GM19455 (cell line): Measurements from ENCODE around the gene ITPKB.
"Not testable (repeated sequence)": the region's sequence is repeated elsewhere in the genome, so short reads cannot be mapped to it uniquely, and the experiment has no call there.

Source experiments
- ATAC-seq: cut with Tn5 transposase; IDR thresholded peaks from one replicate; pipeline ENCODE4 v1.9.1; 2021; ENCODE audit not compliant: unreplicated experiment

The ITPKB gene

GRCh38 chr1:226732856-226733291 is 6.2 kb downstream of the ITPKB start:
- no peak for ATAC-seq

DNA sequence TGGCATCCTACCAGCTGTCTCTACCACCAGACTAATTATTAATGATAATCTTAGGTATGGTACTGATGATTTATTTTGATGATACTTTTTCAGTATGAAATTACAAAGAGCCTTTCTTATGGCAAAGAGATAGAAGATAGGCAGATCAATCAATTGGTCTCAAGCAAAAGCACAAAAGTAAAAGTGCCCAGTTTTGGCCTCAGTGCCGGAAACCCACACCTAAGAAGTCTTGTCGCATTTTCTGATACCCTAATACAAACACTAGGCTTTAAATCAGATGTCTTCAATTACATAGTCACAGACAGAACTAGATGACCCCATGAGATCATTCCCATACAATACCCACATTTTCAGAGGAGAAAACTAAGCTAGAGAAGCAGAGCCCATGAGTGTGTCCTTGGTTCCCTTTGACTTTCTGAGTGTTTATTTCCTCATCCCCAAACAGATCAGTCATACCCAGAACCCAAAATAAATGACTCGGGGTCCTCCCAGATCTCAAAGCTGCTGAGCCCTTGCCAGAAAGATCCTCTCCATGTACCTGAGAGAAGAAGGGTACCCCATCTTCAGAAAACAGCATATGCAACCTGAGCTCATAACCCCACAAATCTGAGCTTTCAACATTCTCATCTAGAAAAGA is 7.7 kb downstream of the ITPKB start:
- ATAC-seq = no peak

GRCh38 chr1:226730836-226731235 is 8.2 kb downstream of the ITPKB start:
- ATAC-seq = no peak

GRCh38 chr1:226730071-226730470 is 9.0 kb downstream of the ITPKB start:
- no peak for ATAC-seq

DNA sequence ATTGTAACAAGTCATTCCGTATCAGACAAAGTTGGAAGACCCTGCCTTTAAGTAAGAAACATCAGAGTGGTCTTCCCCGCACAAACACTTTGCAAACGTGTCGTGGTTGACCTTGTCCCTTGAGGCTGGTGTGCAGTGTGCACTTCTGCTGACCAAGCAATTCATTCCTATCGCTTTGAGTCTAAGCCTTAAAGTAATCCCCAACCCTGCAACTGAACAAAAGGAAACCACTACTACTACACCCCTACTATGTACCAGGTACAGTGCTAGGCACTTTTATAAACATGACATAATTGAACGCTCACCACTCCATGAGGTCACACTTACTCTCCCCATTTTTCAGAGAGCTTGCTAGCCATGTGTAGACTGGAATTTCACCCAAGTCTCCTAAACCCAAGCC is 10.6 kb downstream of the ITPKB start:
- ATAC-seq = no peak

GRCh38 chr1:226725897-226726267 is 13.2 kb downstream of the ITPKB start:
- ATAC-seq = no peak

DNA sequence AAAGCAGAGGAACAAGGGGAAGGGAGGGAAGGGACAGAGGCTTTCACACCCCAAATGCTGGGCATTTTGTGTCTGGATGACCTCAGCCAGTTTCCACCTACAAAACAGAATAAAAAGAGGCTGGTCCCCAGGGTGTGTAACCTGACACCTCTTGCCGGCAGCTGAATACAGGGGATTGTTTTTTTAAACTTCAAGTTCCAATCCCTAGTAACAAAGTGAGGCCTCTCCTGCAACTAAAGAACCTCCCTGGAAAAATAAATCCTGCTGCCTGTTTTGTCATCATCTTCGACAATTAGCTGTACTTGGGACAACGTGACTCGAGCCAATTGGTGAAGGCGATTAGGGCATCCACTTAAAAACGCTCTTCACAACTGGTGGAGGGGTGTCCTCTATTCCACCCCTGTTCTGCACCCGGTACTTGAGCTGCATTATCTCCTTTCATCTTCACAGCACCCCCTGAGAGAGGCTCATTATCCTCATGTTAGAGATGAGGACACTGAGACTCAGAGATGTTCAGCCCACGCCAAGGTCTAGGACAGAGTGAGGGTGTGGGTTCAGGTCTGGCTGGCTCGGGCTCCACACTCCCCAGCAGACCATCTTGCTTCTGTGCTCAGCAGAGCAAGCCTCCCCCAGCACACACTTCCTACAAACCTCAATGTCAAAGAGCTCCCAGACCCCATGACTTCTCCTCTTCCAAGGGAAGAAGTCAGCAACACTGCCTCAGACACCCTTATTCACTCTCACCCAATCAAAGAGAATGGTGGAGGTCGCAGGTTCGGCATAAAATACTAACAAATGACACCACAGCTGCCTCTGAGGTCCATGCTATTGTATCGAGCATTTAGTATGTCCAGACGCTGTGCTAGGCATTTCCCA is 15.2 kb downstream of the ITPKB start:
- no peak for ATAC-seq

DNA sequence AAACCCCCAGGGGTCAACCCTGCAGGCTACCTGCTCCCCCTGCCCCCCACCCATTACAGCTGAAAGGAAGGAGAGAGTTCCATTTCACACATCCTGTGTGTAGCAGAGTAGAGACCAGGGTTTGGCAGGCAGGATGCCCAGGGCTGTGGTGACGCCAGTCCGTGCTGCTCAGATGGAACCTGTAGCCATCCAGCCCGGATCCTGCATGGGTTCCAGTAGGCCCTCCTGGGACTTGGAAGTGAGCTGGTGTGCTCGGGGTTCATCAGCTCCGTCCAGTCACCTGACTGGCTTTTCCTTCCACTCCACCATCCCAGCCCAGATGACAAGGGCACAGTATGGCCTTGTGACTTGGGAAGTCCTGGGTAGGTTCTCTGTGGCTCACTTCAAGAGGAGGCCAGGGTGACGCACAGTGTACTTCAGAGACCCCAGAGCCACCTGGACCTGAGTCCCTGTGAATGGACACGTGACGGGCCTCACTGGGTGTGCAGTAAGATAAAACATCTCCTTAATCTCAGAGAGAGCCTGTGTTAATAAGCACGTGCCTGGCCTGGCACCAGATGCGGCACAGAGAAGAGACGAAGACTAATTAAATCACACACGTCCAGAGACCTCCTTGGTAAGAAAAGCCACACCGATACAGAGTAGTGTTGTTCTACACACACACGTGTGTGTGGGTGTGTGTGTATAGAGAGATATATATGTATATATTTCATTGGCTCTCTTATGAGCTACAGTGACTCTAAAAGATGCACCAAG is 16.0 kb downstream of the ITPKB start:
- no peak for ATAC-seq

DNA sequence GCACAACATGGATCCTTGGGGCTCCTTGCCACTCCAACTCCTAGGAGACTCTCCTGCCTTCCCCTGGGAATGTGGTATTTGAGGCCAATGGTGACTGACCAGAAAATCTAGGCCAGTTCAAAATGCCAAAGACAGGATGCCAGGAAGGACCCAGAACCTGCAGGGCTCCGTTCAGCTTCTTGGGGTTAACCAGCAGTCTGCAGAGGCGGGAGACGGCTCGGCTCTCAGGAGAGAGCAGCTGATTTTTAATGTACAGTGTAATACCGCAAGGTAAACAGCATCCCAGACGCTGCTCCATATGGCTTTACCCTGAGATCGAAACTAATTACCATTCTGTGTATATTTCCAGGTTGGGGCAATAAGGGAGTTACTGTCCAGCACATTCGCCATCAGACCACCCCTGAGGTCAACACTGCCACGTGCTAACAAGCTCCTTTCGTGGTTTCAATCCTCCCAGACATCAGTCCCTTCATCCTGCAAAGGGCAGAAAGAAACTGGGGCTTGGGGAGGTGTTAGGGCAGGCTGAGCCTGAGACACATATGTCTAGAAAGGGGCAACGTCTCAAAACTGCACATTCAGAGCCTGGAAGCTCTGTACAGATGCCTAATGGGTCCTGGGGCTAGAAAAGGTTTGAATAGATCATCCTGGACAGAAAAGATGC is 16.7 kb downstream of the ITPKB start:
- no peak for ATAC-seq

- not testable (repeated sequence) for ATAC-seq
Observed at GRCh38 chr1:226720574-226720973, 18.5 kb downstream of the ITPKB start.

DNA sequence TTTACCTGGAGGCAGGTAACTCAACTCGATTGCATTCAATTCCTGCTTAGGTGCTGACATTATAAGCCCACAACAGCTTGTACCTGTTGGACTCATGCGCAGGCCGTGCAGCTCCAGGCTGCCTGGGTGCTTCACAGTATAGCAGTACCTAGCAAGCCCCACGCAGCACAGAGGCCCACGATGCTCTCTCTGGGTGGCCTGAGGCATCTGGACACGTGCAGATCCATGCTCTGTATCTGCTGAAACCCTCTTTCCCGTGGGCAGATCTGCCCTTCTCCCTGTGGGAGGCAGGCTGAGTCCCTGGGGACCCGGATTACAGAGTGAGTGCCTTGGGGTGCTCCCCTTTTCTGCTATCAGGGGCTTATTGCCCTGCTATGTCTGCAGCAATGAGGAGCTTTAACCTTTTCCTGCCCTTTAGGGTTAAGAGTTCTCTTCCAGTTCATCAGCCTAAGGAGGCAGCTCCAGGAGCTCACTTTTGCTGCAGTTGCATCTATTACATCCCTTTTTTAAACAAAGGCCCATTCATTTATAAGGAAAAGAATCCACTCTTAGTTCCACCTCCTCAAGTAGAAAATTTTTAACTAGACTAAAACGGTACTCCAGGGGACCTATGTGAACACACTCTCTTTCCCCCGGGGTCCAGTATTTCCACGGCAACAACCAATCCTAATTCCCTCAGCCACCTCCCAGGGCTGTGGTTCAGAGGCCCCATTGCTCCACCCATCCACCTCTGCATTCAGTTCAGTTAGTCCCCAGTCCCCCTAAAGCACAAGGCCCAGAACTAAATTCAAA is 19.3 kb downstream of the ITPKB start:
- no peak for ATAC-seq

DNA sequence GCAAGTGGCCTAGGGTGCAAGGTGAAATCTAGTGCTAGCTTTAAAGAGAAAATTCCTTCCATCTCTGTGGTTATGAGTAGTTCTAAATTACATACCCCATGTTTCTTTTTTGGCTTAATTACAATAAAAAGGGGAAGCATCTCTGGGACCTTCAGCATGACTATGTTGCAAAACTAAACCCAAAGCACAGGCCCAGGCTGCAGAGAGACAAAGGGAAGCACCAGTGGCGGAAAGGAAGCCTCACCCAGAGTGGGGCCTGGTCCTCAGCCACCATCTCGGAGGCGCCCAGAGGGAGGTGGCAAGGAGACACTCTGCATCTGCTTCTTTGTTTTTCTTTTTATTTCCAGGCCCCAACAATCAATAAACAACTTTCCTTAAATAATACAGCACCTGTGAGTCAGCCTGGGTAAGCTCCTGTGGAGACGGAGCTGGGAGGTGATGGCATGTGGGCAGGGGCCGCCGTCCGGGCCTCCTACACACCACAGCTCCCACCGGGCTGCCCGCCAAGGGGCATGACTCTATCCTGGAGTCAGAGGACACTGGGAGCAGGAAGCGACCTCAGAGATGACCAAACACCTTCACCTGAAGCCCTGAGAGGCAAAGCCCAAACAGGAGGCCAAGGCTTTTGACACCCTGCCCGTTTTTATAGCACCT is 21.7 kb downstream of the ITPKB start:
- ATAC-seq = no peak

GRCh38 chr1:226716577-226716976 is 22.5 kb downstream of the ITPKB start:
- ATAC-seq = no peak

DNA sequence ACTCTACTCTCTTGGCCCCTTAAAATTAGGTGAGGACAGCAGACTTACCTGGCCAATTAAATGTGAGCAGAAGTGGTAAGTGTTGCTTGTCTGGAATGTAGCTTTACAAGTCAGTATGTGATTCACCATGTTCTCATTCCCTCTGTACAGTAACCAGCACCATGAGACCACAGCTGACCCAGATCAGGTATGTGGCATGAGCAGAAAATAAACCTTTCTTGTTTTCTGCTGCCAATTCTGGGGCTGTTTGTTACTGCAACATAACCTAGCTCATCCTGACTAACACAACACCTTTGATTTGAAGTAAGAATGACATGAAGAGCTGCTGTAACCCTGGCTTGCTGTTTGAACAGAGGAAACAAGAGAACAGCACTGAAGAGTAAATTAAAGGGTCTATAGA is 24.9 kb downstream of the ITPKB start:
- no peak for ATAC-seq

GRCh38 chr1:226712742-226713419 is 26.2 kb downstream of the ITPKB start:
- no peak for ATAC-seq

DNA sequence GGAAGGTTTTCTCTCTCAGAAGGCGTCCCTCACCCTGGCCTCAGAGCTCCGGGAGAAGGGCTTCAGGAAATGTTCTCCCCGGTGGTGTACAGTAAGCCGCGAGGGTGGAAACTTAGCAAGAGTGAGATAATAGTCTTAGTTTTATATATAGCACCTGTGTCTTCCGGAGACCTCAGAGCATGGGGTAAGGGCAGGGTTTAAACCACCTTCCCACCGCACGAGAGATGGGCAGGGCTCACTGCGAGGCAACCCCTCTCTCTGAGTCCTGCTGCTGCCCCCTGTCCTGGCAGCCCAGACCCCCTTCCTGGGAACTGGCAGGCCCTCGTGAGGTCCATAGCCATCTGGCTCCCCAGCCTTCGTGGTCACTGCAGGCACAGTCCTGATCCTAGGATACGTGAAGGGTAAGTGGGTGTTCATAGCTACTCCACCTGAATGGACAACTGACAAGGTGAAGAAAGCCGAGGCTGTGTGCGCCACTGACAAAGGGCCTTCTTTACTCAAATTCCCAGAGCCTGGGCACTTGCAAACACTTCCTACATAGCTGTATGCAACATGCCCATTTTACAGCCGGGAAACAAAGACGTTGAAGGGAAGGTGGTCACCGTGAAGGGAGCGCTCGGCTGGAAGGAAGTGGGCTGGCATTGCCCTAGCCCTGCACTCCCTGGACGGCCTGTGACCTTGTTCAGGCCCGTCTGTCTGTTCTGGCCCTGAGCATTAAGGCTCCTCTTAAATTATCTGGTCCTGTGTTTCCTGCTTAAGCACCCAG is 26.9 kb downstream of the ITPKB start:
- peak; percentile 85 for ATAC-seq

DNA sequence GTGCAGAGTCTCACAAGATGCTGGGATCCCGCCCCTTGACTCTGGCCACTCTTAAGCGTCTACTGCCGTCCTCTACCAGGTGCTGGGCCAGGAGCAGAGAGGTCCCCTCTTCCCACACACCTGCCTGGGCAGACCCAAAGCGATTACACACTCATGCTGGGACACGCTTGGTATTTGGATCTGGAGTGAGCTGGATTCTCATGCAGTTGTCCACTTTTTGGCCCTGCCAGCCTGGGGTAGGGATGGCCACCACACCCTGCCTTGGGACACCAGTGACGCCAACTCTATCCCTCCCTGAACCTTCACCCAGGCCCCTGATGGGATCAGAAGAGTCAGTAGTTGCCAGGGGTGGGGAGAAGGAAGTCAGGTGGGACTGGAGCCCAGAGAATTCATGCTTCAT is 28.6 kb downstream of the ITPKB start:
- no peak for ATAC-seq

- ATAC-seq = no peak
Observed at GRCh38 chr1:226709953-226710352, 29.1 kb downstream of the ITPKB start.

DNA sequence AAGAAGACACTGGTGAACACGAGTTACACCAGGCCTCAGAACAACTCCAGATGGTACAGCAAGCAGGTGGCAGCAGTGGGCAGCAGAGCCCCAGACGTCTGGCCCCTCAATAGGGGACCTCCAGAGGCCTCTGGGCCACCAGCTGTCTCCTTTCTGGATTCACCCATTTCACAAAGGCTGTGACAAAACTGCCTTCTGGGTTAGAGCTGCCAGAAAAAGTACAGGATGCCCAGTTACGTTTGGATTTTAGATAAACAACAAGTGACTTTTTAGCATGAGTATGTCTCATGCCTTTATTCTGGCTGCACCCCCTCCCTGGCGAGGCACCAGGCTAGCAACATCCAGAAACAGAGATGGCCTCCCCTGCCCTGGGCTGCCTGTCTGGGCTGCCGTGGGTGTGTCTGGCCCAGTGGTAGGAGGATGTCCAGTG is 30.1 kb downstream of the ITPKB start:
- no peak for ATAC-seq
